Measurements from ENCODE around the gene RASA2.
A peak's percentile ranks its signal among the peaks of the same experiment; 100 is the strongest.

Gene RASA2

DNA sequence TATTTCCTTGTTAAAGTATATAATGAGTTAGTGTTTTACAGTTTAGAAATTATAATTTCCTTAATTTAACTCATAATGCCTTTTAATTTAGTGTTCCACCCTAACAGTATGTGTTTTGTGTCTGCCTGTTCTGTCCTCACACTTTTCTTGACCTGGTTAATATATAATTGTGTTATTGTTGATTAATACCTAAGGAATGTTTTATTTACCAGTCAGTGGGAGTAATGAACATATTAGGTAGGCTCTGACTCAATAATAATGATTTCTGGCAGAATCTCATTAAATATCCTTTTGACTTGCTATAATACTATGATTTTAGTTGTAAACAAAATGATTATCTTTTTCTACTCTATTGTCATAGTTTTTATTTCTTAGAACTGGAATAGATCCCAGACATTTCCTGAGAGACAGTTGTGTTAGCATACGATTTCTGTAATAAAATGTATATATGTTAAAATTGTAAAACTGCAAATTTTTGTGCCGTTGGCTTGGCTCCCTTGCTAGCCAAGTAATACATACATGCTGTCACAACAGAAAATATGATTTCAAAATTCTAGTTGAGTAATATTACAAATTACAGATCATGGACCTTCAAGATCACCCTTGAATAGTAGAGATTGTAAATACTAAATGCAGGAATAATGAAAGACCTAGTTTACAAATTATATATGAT is 51.9 kb downstream of the RASA2 start:
- DNase-seq = no peak

DNA sequence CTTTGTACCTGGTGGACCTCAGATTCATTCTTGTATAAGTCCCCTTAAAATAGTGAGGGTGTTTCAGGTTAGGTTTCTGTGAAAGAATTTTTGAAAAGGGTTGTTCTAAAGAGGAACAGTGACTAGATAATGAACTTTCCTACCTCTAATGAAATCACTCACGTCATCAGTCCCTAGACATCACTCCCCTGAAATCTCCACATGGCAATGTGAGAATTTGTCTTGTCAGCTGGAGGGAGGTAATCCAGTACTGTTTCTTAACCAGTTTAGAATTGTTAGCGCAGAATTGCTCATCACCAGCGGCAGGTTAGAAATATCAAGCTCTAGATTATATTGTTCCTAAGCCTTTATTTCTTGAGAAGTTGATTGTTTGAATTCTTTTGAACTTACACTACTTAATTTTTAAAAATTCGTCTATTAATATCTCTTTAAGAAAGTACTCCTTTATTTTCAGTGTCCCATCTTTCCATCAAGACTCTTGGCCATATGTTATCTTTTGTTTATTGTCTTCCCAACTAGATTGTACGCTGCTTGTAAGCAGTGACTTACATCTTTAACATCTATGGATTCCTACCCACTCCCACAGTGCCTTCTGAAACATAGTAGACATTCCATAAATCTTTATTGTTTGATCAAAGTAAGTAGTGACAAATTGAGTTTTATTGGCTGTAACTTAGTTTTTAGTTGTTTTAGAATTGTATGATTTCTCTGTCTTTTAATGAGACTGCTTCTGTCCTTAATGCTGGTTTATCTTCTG is 52.8 kb downstream of the RASA2 start:
- no peak for DNase-seq

DNA sequence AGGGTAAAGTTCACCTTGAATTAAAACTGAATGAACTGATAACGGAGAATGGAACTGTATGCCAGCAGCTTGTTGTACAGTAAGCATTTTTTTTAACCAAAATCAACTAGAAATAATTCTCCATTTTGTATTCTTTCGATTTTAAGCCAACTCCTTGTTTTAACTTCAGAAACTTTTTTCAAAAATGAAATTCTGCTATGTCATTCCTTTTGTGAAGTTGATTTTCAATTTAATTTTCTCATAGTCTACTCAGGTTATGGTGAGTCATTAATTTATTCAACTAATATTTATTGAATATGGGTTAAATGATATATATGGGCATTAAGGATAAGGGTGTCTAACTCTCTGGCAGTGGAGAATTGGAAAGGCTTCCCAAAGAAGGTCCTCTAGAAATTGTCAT is 53.7 kb downstream of the RASA2 start:
- DNase-seq = no peak

DNA sequence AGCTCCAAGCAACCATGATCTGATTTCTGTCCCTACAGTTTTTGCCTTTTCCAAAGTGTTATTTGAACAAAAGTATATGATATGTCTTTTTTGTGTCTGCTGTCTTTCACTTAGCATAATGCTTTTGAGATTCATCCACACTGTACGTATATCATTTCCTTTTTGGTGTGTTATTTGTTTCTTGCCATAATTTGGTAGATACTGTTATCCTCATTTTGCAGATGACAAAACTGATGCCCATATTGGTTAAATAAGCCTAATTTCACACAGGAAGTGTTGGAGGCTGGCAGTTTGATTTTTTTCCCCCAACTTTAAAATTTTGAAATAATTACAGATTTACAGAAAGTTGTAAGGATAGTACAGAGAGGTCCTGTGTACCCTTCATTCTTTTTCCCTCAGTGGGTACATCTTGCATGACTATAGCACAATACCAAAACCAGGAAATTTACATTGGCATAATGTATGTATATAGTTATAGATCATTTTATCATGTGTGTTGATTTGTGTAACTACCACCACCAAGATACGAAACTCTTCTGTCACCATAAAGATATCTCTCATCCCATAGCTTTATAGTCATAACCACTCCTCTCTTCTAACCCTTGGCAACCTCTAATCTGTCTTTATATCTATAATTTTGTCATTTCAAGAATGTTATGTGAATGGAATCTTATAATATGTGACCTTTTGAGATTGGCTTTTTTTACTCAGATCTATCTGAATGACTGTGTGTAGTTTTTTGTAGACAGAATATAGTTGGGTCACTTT is 55.6 kb downstream of the RASA2 start:
- DNase-seq = no peak

DNA sequence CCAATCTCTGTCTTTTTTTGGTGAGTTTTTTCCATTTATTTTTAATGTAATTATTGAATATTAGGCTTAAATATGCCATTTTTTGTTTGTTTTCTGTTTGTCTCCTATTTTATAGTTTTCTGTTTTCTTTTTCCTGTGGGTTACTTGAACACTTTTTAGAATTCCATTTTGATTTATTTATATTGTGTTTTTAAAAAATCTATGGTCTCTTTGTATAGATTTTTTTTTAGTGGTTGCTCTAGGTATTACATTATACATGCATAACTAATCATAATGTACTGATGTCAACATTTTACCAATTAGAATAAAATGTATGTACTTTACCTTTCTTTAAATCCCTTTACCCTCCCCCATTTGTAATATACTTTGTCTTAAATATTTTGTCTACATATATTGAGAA is 56.2 kb downstream of the RASA2 start:
- no peak for DNase-seq

DNA sequence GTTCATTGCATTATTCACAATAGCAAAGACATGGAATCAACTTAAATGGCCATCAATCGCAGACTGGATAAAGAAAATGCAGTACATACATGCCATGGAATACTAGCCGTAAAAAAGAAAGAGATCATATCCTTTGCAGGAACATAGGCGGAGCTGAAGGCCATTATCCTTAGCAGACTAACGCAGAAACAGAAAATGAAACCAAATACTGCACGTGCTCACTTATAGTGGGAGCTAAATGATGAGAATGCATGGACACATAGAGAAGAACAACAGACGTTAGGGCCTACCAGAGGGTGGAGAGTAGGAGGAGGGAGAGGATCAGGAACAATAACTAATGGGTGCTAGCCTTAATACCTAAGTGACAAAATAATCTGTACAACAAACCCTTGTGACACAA is 57.9 kb downstream of the RASA2 start:
- peak; percentile 10 for DNase-seq

DNA sequence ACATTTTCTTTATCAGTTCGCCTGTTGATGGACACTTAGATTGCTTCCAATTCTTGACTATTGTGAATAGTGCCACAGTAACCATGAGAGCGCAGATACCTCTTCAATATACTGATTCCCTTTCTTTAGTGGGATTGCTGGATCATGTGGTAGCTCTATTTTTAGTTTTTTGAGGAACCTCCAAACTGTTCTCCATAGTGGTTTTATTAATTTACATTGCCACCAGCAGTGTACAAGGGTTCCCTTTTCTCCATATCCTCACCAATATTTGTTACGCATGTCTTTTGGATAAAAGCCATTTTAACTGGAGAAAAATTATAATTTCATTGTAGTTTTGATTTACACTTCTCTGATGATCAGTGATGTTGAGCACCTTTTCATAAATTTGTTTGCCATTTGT is 59.3 kb downstream of the RASA2 start:
- DNase-seq = no peak

DNA sequence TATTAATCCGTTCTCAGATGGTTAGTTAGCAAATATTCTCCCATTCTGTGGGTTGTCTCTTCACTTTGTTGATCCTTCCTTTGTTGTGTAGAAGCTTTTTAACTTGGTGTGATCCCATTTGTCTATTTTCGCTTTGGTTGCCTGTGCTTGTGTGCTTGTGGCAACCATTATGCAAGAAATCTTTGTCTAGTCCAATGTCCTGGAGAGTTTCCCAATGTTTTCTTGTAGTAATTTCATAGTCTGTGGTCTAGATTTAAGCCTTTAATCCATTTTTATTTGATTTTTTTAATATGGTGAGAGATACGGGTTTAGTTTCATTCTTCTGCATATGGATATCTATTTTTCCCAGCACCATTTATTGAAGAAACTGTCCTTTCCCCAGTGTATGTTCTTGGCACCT is 59.8 kb downstream of the RASA2 start:
- DNase-seq = no peak

DNA sequence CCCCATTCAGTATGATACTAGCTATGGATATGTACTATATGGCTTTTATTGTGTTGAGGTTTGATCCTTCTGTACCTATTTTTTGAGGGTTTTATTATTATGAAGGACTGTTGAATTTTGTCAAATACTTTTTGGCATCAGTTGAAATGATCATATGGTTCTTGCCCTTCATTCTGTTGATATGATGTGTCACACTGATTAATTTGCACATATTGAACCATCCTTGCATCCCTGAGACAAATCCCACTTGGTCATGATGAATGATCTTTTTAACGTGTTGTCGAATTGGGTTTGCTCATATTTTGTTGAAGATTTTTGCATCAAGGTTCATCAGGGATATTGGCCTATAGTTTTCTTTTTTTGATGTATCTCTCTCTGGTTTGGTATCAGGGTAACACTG is 61.0 kb downstream of the RASA2 start:
- DNase-seq = no peak

DNA sequence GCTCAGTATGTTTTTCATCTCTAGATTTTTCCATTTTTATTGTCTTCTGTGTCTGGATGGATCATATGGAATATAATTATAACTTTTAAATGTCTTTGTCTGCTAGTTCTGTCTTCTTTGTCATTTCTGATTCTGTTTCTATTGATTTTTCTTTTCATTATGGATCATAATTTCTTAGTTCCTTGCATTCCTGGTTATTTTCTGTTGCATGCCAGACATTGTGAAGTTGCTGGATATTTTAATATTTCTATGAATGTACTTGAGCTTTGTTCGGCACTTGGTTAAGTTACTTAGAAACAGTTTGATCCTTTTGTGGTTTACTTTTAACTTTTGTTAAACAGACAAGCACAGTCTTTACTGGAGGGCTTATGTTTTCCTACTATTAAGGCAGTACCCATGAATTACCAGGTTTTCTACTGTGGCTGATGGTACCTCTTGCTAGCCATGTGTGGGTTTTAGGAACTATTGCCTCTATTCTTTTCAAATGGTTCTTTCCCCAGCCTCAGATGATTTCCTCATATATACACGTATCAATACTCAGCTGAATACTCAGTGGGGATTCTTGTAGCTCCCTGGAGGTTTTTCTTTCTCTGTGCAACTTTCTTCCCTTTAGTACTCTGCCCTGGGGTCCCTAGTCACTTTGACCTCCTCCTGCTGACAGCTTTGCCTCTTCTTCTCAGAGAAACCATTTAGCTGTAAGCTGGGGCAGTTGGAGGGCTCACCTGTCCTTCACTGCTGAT is 64.3 kb downstream of the RASA2 start:
- no peak for DNase-seq

DNA sequence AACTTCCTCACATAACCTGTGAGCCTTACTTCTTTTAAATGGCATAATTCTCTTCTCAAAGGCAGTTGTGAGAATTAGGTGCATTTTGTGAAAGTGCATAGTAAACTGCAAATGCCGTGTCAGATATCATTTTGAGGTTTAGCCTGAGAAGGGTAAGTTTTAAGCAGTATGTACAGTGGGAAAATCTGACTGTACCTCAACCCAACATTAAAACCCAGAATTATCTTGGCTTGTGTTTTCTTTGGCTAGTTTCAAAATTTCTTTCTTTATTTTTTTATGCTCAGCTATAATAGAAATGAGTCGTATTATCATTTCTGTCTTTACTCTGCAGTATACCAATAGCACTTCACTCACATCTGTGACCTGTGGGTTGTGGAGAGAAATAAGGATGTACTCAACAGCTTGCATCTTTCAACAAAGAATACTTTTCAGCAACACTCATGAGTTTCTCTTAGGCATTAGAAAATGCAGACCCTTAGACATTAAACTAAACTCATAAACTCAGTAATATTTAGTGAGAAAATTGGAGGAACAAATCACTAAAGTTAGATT is 65.7 kb downstream of the RASA2 start:
- DNase-seq = no peak

DNA sequence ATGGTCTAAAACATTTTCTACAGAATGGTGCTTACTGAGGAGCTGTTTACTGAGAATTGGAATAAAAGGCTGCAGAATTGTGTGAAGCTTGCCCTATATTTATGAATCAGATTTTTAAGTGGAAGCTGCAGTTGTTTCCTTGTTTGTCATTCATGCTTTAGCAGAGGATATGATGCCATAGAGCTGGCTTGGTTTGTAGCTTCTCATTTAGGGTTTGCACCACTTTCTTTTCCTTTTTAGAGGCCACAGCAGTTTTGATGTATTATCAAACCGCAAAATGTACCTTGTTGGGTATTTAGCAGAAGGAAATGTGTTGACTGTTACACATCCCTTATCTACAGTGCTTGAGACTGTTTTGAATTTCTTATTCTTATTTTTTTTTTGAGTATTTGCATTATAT is 66.2 kb downstream of the RASA2 start:
- no peak for DNase-seq

DNA sequence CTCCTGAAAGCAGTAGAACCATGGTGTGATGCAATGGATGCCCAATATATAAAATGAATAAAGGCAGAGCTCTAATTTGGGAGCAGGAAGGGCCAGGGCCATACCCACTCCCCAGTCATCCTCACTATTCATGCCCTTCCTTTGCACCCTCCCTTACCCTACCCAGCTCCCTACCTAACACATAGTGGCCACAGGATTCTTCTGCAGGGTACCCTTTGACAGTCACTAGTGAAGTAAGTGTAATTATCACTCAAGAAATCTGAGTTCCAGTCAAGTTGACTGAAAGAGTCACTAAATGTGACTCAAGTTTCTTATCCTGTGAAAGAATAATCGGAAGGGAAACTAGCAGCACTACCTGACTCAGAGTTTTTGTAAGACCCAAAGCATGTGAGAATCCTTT is 69.2 kb downstream of the RASA2 start:
- DNase-seq = peak; percentile 16

DNA sequence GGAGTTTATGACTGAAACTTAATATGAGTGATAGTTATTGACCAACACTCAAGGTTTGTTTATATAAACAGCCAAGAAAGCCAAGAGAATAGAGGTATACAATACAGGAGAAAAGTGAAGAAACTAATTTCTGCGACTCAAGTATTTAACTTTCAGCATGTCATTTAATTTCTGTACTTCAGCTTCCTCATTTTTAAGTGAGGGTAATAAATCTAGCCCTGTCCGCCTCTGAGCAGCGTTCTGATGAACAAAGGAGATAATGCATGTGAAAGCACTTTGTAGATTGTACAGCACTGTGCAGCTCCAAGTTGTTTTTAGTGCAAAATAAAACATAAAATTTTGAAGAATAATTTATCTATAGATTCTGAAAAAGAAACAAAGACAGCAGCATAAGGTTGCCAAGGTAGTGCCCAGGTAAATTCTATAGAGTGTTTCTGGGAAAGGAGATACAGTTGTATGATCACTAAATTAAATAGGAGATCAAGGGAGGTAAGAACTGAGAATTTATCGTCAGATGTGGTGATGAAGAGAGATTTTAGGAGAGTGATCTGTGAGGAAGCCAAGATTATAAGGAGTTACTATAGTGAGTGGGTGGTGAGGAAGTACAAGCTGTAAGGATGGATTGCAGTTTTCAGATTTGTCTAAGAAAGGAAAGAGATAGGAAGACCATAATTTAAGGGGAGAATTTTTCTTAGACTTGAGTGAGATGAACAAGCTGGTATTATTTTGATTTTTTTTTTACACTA is 71.3 kb downstream of the RASA2 start:
- DNase-seq = no peak

DNA sequence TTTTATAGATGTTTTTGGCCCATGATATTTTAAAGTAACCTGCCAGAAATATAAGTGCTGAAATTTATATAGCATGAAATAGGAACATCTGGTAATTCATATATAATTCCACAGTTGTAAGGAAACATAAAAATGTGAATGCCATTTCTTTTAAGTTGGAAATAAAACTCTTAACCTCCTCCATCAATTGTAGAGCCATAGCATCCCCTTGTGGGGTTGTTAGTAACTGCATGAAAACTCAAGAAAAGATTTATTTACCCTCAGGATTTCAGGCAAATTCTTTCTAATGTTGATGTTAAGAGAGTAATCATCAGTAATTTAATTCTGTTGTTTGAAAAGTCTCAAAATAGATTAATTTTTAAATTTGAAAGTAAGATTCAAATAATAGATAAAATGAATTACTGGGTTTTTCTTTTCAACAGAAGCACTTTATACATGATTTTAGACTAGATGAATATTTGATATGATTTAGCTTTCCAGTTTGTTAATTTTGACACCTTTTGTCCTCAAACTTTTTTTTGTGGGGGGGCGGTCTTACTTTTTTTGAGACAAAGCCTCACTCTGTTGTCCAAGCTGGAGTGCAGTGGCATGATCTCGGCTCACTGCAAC is 74.7 kb downstream of the RASA2 start:
- no peak for DNase-seq

DNA sequence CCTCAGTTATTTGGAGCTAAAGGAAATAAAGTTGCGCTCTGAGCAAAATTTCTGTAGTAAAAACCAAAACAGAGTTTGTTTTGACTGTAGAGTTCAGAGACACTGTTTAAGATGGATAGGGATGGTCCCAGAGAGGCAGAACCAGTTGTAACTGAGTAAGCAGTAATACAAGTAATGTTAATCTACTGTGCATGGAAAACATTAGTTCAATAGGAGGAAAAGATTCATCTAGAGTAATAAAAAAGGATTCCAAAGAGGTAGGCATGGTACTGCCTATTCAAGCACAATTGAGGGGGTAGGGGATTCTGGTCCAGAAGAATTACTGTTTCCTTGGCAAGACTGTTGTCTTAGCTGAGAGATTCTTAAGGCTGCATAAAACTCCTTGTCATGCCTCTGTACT is 77.4 kb downstream of the RASA2 start:
- no peak for DNase-seq

DNA sequence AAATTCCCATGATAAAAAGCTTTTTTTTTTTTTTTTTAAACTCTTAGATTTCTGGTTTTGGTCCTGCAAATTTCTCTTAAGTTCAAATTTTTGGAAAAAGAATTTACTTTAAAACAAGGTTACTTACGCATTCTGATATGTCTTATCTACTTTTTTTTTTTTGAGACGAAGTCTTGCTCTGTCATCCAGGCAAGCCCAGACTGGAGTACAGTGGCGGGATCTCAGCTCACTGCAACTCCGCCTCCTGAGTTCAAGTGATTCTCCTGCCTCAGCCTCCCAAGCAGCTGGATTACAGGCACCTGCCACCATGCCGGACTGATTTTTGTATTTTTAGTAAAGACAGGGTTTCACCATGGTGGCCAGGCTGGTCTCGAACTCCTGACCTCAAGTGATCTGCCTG is 83.2 kb downstream of the RASA2 start:
- DNase-seq = no peak

DNA sequence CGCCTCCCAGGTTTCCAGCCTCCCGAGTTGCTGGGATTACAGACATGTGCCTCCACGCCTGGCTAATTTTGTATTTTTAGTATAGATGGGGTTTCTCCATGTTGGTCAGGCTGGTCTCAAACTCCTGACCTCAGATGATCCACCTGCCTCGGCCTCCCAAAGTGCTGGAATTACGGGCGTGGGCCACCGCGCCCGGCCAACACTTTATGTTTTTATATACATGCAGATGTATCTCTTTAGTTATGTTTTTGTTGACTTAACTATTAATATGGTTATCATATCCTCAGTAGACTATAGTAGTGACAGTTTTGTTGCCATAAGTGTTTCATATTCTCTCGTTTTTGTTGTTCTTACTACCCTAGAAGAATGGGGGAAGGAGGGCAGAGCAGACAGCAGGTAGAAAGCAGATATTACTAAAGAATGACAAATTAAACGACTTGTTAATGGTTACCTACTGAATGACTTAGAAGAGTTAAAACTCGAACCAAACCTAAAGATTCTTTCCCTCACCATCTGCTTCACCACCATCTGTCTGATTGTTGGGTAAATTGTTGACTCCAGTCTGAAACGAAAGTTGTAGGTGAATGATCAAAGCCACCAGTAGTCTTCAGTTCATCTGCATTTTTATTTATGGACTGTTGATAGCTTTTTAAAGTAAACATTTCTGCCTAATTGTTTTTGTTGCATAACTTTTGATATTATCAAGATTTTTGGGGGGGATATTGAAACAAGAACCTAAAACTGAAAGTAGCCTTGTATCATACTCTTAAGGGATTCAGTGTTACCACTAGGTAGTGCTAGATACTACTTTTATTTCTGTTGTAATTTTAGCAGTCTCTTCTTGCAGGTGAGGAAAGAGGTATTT is 89.3 kb downstream of the RASA2 start:
- no peak for DNase-seq

DNA sequence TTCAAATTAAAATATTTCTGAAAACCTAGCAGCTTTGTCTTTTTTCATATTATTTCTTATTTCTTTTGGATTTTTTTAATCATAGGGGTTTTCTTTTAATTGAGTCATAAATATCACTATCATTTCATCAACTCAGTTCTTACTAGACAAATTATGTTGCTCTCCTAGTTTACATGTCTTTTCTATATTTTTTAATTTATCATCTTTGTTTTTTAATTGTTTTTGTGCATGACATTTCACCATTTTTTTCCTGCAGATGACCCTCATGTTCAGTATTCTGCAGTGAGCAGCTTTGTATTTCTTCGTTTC is 89.9 kb downstream of the RASA2 start:
- DNase-seq = no peak

DNA sequence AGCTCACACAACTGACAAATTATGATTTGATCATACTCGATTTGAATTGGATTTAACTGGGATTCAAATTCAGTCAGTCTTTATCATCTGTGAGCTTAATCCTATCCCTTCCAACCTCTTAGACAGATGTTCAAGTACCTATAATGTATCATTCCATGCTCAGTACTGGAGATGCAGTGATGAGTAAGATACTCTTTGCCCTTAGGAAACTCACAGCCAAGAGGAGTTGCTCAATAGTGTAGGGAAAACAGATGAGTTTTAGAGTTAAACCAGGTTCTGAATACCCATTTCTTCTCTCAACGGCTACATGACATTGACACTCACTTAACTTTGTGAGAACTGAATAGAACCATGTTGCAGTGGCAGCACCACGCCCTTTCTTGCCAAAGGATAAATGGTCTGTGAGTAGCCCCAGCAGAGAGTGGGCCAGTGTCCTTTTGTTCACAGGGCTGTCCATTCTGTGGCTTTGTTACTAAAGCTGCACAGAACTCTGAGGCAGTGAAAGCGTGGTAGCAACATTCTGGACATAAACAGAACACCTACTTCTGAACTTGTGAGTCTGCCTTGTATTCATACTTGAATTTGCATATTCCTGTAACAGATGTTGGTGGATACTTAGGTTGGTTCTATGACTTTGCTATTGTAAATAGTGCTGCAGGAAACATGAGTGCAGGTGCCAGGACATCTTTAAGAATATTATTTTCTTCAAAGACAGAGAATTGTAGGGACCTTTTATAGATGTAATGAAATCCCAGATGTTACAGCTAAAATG is 91.6 kb downstream of the RASA2 start:
- DNase-seq = no peak
